GM19035 (cell line): ENCODE measurements around the gene GPR183.

Experiments used
- ATAC-seq: cut with Tn5 transposase; IDR thresholded peaks from one replicate; pipeline ENCODE4 v1.9.1; 2021; ENCODE audit not compliant: unreplicated experiment

GPR183 gene

GRCh38 chr13:99272481-99272880 lies 34.7 kb downstream of the GPR183 start:
- ATAC-seq: no peak

- no peak for ATAC-seq
These were observed 36.0 kb downstream of the GPR183 start for GRCh38 chr13:99271249-99271648.

GRCh38 chr13:99270518-99270917 lies 36.7 kb downstream of the GPR183 start:
- ATAC-seq: no peak

GRCh38 chr13:99269627-99270241 lies 37.5 kb downstream of the GPR183 start:
- ATAC-seq: peak; percentile 70

GRCh38 chr13:99268822-99269221 lies 38.4 kb downstream of the GPR183 start:
- no peak for ATAC-seq

- ATAC-seq: no peak
These were observed 39.3 kb downstream of the GPR183 start for GRCh38 chr13:99267927-99268326.

GRCh38 chr13:99266827-99267226 lies 40.4 kb downstream of the GPR183 start:
- ATAC-seq: no peak

GRCh38 chr13:99265821-99266426 lies 41.3 kb downstream of the GPR183 start:
- no peak for ATAC-seq

GRCh38 chr13:99265162-99265800 lies 41.9 kb downstream of the GPR183 start:
- ATAC-seq: no peak

- no peak for ATAC-seq
These were observed 43.1 kb downstream of the GPR183 start for GRCh38 chr13:99264051-99264450.

GRCh38 chr13:99263126-99263785 lies 43.9 kb downstream of the GPR183 start:
- no peak for ATAC-seq

GRCh38 chr13:99261059-99261458 lies 46.1 kb downstream of the GPR183 start:
- no peak for ATAC-seq

- no peak for ATAC-seq
These were observed 47.0 kb downstream of the GPR183 start for GRCh38 chr13:99260216-99260615.

GRCh38 chr13:99258946-99259345 lies 48.3 kb downstream of the GPR183 start:
- peak; percentile 78 for ATAC-seq

- peak; percentile 90 for ATAC-seq
These were observed 48.9 kb downstream of the GPR183 start, which contains the start of gene GPR18 for GRCh38 chr13:99258210-99258860. Gene GPR18 (minus strand): TSS chr13:99258379. CDS start chr13:99255872, 2,507 bp downstream.

- ATAC-seq: no peak
These were observed 49.9 kb downstream of the GPR183 start for GRCh38 chr13:99257291-99257690.

- ATAC-seq: no peak
These were observed 50.5 kb downstream of the GPR183 start for GRCh38 chr13:99256709-99257108.

GRCh38 chr13:99256283-99256682 lies 50.9 kb downstream of the GPR183 start:
- ATAC-seq: no peak

GRCh38 chr13:99255271-99255670 lies 51.9 kb downstream of the GPR183 start:
- ATAC-seq: no peak

GRCh38 chr13:99254830-99255229 lies 52.4 kb downstream of the GPR183 start:
- no peak for ATAC-seq

- ATAC-seq: no peak
These were observed 55.3 kb downstream of the GPR183 start for GRCh38 chr13:99251921-99252320.
